ENCODE measurements around the gene KCNA1.

KCNA1 gene

DNA sequence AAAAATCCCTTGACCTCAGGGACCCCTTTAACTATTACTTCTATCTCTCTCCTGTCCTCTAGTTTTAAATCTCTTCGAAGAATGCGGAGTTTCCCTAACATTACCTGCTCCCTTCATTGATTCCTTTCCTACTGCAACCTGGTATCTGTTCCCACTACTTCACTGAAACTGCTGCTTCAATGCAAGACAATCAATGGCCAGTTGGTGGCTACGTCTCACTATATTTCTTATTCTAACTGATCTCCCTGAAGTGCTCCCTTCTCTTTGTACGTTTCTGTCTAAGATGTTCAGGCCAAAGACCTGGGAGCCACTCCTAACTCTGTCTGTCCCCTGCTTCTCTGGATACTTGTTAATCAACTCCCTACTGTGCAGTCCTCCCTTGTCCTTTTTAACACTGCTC is 10.3 kb upstream of the KCNA1 start:
- H3K9ac ChIP-seq (ENCODE audit: low read depth, low read length, poor library complexity, severe bottlenecking) = no peak overlapping the region
- H3K36me3 ChIP-seq (ENCODE audit: insufficient read depth, low read length) = no peaks in the 10 kb centered on the region
- H4K20me1 ChIP-seq (ENCODE audit: insufficient read depth, low read length, poor library complexity, severe bottlenecking) = no peaks in the 10 kb centered on the region
- H3K79me2 ChIP-seq (ENCODE audit: insufficient read depth, low read length) = no peaks in the 10 kb centered on the region
- H2AFZ ChIP-seq (ENCODE audit: low read length) = no peak overlapping the region
- no peak for TF ChIP-seq EZH2phosphoT487 (IDR thresholded peaks at IDR 0.05; ENCODE audit: borderline replicate concordance)
- TF ChIP-seq, protein P1, sequence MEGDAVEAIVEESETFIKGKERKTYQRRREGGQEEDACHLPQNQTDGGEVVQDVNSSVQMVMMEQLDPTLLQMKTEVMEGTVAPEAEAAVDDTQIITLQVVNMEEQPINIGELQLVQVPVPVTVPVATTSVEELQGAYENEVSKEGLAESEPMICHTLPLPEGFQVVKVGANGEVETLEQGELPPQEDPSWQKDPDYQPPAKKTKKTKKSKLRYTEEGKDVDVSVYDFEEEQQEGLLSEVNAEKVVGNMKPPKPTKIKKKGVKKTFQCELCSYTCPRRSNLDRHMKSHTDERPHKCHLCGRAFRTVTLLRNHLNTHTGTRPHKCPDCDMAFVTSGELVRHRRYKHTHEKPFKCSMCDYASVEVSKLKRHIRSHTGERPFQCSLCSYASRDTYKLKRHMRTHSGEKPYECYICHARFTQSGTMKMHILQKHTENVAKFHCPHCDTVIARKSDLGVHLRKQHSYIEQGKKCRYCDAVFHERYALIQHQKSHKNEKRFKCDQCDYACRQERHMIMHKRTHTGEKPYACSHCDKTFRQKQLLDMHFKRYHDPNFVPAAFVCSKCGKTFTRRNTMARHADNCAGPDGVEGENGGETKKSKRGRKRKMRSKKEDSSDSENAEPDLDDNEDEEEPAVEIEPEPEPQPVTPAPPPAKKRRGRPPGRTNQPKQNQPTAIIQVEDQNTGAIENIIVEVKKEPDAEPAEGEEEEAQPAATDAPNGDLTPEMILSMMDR (conservative IDR thresholded peaks at IDR 0.05; ENCODE audit: low read length) = peak; percentile 58
- no peaks in the 10 kb centered on the region for H3K9me2 ChIP-seq (replicated peaks; ENCODE audit: low read depth, low read length)
- no peak overlapping the region for H3K4me2 ChIP-seq (ENCODE audit: low read depth, low read length, poor library complexity, severe bottlenecking)
- H3K4me1 ChIP-seq (ENCODE audit: insufficient read depth, low read length, poor library complexity, severe bottlenecking) = no peaks in the 10 kb centered on the region
- no peaks in the 10 kb centered on the region for H3F3A ChIP-seq (ENCODE audit: low read depth)
- no peak overlapping the region for H3K4me3 ChIP-seq (ENCODE audit: low read length, poor library complexity, severe bottlenecking)
- no peaks in the 10 kb centered on the region for H3K9me3 ChIP-seq (ENCODE audit: insufficient read depth, low read depth, low read length)
- H3K27me3 ChIP-seq (ENCODE audit: insufficient read depth, low read length, poor library complexity, severe bottlenecking) = no peaks in the 10 kb centered on the region

DNA sequence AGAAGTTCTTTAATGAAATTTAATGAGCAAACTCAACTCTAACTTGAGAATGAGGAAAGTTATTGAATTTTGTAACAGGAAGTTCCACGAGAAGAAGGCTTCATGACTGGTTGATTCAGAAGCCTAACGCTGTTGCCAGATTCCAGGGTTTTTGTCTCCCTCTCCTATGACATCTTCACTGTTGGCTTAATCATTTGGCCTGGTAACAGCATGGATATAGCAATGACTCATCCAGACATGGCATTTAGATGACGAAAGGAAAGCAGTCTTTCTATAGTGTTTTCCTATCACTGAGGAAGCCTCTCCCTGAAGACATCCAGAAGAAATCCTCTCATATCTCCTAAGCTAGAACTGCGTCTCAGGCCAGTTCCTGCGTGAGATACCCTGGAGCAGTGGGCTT is 9.4 kb upstream of the KCNA1 start:
- no peaks in the 10 kb centered on the region for H3F3A ChIP-seq (ENCODE audit: low read depth)
- no peaks in the 10 kb centered on the region for H3K79me2 ChIP-seq (ENCODE audit: insufficient read depth, low read length)
- no peaks in the 10 kb centered on the region for H3K36me3 ChIP-seq (ENCODE audit: insufficient read depth, low read length)
- no peak overlapping the region for H3K9ac ChIP-seq (ENCODE audit: low read depth, low read length, poor library complexity, severe bottlenecking)
- H4K20me1 ChIP-seq (ENCODE audit: insufficient read depth, low read length, poor library complexity, severe bottlenecking) = no peaks in the 10 kb centered on the region
- no peaks in the 10 kb centered on the region for H3K9me2 ChIP-seq (replicated peaks; ENCODE audit: low read depth, low read length)
- no peaks in the 10 kb centered on the region for H3K27me3 ChIP-seq (ENCODE audit: insufficient read depth, low read length, poor library complexity, severe bottlenecking)
- 0 out of 2 replicates have a peak overlapping the region, but pooled peaks have one; percentile 29 for H2AFZ ChIP-seq (ENCODE audit: low read length)
- H3K9me3 ChIP-seq (ENCODE audit: insufficient read depth, low read depth, low read length) = no peaks in the 10 kb centered on the region
- H3K4me1 ChIP-seq (ENCODE audit: insufficient read depth, low read length, poor library complexity, severe bottlenecking) = no peaks in the 10 kb centered on the region
- TF ChIP-seq, protein P1 (conservative IDR thresholded peaks at IDR 0.05; ENCODE audit: low read length) = no peak
- no peak for TF ChIP-seq EZH2phosphoT487 (IDR thresholded peaks at IDR 0.05; ENCODE audit: borderline replicate concordance)
- H3K4me3 ChIP-seq (ENCODE audit: low read length, poor library complexity, severe bottlenecking) = no peak overlapping the region
- no peak overlapping the region for H3K4me2 ChIP-seq (ENCODE audit: low read depth, low read length, poor library complexity, severe bottlenecking)

DNA sequence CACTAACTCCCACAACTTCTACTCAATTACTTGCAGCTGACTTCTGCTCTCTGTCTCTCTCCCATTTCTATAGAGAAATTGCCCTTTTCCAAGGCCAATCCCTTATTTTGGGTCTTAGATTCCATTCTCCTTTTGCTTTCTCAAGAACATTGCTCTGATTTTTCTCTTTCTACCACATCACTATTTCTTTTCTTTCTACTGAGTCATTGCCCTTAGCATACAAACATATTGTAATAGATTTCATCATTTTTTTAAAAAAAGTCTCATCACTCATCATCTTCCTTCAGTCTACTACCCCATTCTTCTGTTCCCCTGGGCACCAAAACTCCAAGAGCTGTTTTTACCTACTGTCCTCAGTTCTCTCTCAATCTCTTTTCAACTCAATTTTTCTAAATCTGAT is 4.4 kb upstream of the KCNA1 start:
- no peaks in the 10 kb centered on the region for H3F3A ChIP-seq (ENCODE audit: low read depth)
- no peak overlapping the region for H2AFZ ChIP-seq (ENCODE audit: low read length)
- no peaks in the 10 kb centered on the region for H3K79me2 ChIP-seq (ENCODE audit: insufficient read depth, low read length)
- no peak overlapping the region for H3K4me3 ChIP-seq (ENCODE audit: low read length, poor library complexity, severe bottlenecking)
- TF ChIP-seq, protein P1 (conservative IDR thresholded peaks at IDR 0.05; ENCODE audit: low read length) = no peak
- TF ChIP-seq EZH2phosphoT487 (IDR thresholded peaks at IDR 0.05; ENCODE audit: borderline replicate concordance) = no peak
- no peaks in the 10 kb centered on the region for H3K9me2 ChIP-seq (replicated peaks; ENCODE audit: low read depth, low read length)
- no peaks in the 10 kb centered on the region for H3K9me3 ChIP-seq (ENCODE audit: insufficient read depth, low read depth, low read length)
- H3K27me3 ChIP-seq (ENCODE audit: insufficient read depth, low read length, poor library complexity, severe bottlenecking) = no peaks in the 10 kb centered on the region
- no peaks in the 10 kb centered on the region for H3K4me1 ChIP-seq (ENCODE audit: insufficient read depth, low read length, poor library complexity, severe bottlenecking)
- H4K20me1 ChIP-seq (ENCODE audit: insufficient read depth, low read length, poor library complexity, severe bottlenecking) = no peaks in the 10 kb centered on the region
- H3K9ac ChIP-seq (ENCODE audit: low read depth, low read length, poor library complexity, severe bottlenecking) = no peak overlapping the region
- no peak overlapping the region for H3K4me2 ChIP-seq (ENCODE audit: low read depth, low read length, poor library complexity, severe bottlenecking)
- H3K36me3 ChIP-seq (ENCODE audit: insufficient read depth, low read length) = no peaks in the 10 kb centered on the region

Measured in Loucy (cell line).